ENCODE measurements around the gene SLC2A11. TPM values are rescaled to one million over a fixed set of nuclear protein-coding genes. Genes with fewer than 3 reads are reported as not detected.

SLC2A11 gene
- total RNA-seq, 4 donors from 2014 or later, result 17.5 to 30.0 (median 24.3) TPM

DNA sequence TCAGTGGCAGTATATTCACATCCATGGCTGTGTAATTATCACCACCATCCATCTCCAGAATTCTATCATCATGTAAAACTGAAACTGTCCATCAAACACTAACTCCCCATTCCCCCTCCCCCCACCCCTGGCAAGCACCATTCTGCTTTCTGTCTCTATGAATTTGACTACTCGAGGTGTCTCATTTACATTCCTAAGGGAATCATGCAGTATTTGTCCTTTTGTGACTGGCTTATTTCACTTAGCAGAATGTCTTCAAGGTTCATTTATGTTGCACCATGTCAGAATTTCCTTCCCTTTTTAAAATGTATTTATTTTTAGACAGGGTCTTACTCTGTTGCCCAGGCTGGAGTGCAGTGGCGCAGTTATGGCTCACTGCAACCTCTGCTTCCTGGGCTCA is 39.1 kb upstream of the SLC2A11 start:
- 88 to 94% methylated on average over 2 of the region's 2 CpGs for WGBS, 2 donors
- intact Hi-C loops (cut with DNase I), result no loop called here

DNA sequence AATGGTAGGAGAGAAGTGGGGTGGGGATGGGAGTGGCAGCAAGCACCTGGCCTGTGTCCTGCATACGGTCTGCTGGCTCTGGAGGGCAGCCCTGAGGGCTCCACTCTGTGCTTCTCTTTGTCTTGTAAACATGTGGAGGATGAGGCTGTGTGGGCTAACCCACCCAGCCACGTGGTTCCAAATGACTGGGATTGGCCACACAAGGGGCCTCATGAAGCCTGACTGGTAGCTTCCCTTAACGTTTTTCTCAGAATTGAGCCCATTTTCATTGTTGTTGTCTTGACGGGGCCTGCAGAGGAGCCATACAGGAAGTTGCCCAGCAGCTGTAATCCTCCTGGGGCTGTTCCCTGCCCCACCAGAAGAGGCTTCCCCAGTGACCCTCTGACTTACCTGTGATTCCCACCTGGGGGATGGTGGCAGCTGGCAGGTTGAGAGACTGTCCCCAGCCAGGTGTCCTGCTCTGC is 36.9 kb upstream of the SLC2A11 start:
- 44 to 52% methylated on average over 4 of the region's 4 CpGs for WGBS, 2 donors
- H3K4me1 ChIP-seq, result peaks cover 0 to 24% of the 10 kb centered on the region in 2 donors
- no peak overlapping the region for H3K4me3 ChIP-seq (replicated peaks in 1 of 3)
- no peaks in the 10 kb centered on the region for H3K27me3 ChIP-seq
- intact Hi-C loops (cut with DNase I), result no loop called here
- TF ChIP-seq, protein P1, sequence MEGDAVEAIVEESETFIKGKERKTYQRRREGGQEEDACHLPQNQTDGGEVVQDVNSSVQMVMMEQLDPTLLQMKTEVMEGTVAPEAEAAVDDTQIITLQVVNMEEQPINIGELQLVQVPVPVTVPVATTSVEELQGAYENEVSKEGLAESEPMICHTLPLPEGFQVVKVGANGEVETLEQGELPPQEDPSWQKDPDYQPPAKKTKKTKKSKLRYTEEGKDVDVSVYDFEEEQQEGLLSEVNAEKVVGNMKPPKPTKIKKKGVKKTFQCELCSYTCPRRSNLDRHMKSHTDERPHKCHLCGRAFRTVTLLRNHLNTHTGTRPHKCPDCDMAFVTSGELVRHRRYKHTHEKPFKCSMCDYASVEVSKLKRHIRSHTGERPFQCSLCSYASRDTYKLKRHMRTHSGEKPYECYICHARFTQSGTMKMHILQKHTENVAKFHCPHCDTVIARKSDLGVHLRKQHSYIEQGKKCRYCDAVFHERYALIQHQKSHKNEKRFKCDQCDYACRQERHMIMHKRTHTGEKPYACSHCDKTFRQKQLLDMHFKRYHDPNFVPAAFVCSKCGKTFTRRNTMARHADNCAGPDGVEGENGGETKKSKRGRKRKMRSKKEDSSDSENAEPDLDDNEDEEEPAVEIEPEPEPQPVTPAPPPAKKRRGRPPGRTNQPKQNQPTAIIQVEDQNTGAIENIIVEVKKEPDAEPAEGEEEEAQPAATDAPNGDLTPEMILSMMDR (IDR thresholded peaks at IDR 0.05), result no peak
- TF ChIP-seq POLR2A (IDR thresholded peaks at IDR 0.05), result no peak
- peak in 1 of 2 donors; percentile 41 for DNase-seq
- H3K27ac ChIP-seq, result peak overlapping the region in 1 of 3 donors; percentile 6
- no peaks in the 10 kb centered on the region for H3K9me3 ChIP-seq
- peaks cover 39 to 73% of the 10 kb centered on the region in 2 donors for H3K36me3 ChIP-seq

More for the DNA sequence above, 39.1 kb upstream of the SLC2A11 start:
- H3K27ac ChIP-seq, result no peak overlapping the region
- DNase-seq, result no peak
- H3K36me3 ChIP-seq, result peaks cover 22 to 50% of the 10 kb centered on the region in 2 donors
- H3K9me3 ChIP-seq, result no peaks in the 10 kb centered on the region
- peaks cover 0 to 24% of the 10 kb centered on the region in 2 donors for H3K4me1 ChIP-seq
- no peak overlapping the region for H3K4me3 ChIP-seq (replicated peaks in 1 of 3)
- no peaks in the 10 kb centered on the region for H3K27me3 ChIP-seq
- TF ChIP-seq, protein P1 (IDR thresholded peaks at IDR 0.05), result no peak
- TF ChIP-seq POLR2A (IDR thresholded peaks at IDR 0.05), result no peak

DNA sequence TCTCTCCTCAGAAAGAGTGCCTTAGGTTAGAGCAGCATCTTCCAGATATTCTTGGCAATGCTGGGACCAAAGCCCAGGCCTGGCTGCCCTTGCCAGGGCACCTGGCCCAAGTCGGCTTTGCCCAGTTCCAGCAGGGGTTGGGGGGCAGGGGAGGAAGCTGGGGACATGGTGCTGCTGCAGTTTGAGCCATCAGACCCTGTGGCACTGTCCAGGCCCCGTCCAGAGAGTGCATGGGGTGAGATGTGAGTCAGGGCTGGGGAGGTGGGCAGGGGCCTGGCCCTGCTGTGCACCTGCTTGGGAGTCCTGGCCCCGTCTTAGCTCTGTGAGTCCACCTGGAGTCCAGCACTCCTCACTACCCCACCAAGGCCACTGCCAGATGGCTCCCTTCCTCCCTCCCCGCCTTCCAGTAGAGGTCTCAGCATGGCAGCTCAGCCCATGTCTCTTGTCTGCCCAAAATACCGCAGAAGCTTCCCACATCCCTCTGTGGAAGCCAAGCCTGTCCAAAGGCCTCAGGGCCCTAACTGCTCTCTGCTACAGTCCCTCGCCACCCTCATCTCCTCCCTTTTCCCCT is 35.5 kb upstream of the SLC2A11 start:
- intact Hi-C loops (cut with DNase I), result no loop called here
- H3K27ac ChIP-seq, result no peak overlapping the region

DNA sequence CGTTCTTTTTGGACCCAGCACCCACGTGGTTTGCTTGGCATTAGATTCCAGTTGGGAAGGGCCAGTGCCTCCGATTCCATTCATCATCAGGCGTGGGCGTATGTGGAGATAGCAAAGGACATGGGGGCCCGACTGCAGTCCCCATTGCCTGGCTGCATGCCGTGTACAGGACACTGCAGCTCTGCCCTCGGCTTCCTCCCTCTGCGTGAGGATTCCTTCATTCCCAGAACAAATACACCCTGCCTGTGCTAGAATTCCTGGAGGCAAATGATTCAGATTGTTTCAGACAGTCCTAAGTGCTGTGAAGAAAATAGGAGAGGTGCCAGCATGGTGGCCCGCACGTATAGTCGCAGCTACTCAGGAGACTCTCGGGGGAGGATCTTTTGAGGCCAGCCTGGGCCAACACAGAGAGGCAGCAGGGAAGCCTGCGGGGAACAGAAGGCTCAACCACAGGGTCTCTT is 34.3 kb upstream of the SLC2A11 start:
- H3K36me3 ChIP-seq, result peaks cover 42 to 72% of the 10 kb centered on the region in 2 donors
- intact Hi-C loops (cut with DNase I), result no loop called here
- WGBS, 2 donors, result 70 to 98% methylated on average over 10 to 14 of the region's 14 CpGs
- H3K27me3 ChIP-seq, result no peaks in the 10 kb centered on the region
- DNase-seq, result no peak
- H3K4me3 ChIP-seq (replicated peaks in 1 of 3), result no peak overlapping the region
- no peak overlapping the region for H3K27ac ChIP-seq
- H3K4me1 ChIP-seq, result peaks cover 0 to 33% of the 10 kb centered on the region in 2 donors
- TF ChIP-seq POLR2A (IDR thresholded peaks at IDR 0.05), result no peak
- TF ChIP-seq, protein P1 (IDR thresholded peaks at IDR 0.05), result no peak
- H3K9me3 ChIP-seq, result no peaks in the 10 kb centered on the region

More for the DNA sequence above, 35.5 kb upstream of the SLC2A11 start:
- Histone ChIP-seq H3K9me3 (no peaks in the 10 kb centered on the region), H3K4me1 (peaks cover 0 to 24% of the 10 kb centered on the region in 2 donors), H3K4me3 (replicated peaks in 1 of 3) (no peak overlapping the region), H3K27me3 (no peaks in the 10 kb centered on the region), H3K36me3 (peaks cover 46 to 76% of the 10 kb centered on the region in 2 donors)
- TF ChIP-seq, protein P1 (IDR thresholded peaks at IDR 0.05), result no peak
- no peak for TF ChIP-seq POLR2A (IDR thresholded peaks at IDR 0.05)
- 70 to 85% methylated on average over 5 to 6 of the region's 6 CpGs for WGBS, 2 donors
- DNase-seq, result no peak

DNA sequence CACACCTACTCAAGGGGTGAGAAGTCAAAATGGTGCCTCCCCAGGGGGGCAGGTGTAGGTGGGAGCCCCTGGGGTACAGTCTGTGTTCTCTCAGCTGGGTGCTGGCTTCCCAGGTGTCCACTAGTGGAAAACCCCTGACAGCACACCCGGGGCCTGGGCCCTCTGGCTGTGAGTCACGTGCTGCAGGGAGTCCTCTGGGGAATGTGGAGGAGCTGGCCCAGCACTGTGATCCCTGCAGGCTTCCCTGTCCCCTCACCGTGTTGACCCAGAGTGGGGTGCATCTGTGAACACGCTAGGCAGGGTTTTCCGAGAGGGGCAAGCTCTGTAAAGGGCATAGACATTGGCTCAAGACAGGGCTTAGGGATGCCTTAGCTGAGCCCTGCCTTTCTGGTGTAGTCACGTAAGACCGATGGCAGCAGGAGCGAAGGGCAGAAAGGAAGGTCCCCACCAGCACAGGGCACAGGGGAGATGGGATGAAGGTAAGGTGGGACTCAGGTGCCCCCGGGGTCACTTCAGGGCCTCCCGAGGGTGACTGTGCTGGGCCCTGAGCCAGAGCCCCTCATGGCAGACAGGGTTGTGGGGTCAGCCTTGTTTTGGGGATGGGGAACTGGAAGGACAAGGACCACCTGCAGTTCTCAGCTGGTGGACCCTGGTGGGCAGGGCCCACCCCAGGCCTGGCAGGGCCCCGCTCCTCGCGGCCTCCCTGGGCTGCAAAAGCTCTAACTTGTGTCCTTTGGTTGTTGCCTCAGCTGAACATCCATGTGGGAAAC is 33.0 kb upstream of the SLC2A11 start:
- Histone ChIP-seq H3K4me1 (peaks cover 0 to 33% of the 10 kb centered on the region in 2 donors), H3K4me3 (replicated peaks in 1 of 3) (no peak overlapping the region), H3K36me3 (peaks cover 34 to 65% of the 10 kb centered on the region in 2 donors), H3K27me3 (no peaks in the 10 kb centered on the region), H3K9me3 (no peaks in the 10 kb centered on the region), H3K27ac (no peak overlapping the region)
- WGBS, 2 donors, result 89% methylated on average over 10 to 12 of the region's 13 CpGs
- intact Hi-C loops (cut with DNase I), result no loop called here
- TF ChIP-seq, protein P1 (IDR thresholded peaks at IDR 0.05), result no peak
- TF ChIP-seq POLR2A (IDR thresholded peaks at IDR 0.05), result no peak
- no peak for DNase-seq

Data from thyroid gland (tissue), 4 donors.